NCI-H2107 (cell line): ENCODE data around the gene OR2F2.

Experiments
- DNase-seq: peaks from one replicate; lab custom pipeline; 2025; lab: John Stamatoyannopoulos, UW

OR2F2 gene

GRCh38 chr7:143914938-143915652 is 19.9 kb upstream of the OR2F2 start:
- no peak for DNase-seq

GRCh38 chr7:143924851-143925250 is 10.2 kb upstream of the OR2F2 start:
- DNase-seq = no peak

- DNase-seq = no peak
Measured at GRCh38 chr7:143929224-143929920, 5.7 kb upstream of the OR2F2 start.

GRCh38 chr7:143931739-143932138 is 3.3 kb upstream of the OR2F2 start:
- no peak for DNase-seq

GRCh38 chr7:143936087-143937009 is 1.3 kb downstream of the OR2F2 start:
- no peak for DNase-seq

GRCh38 chr7:143938379-143939243 is 3.6 kb downstream of the OR2F2 start:
- DNase-seq = no peak

- no peak for DNase-seq
Measured at GRCh38 chr7:143945423-143945822, 10.4 kb downstream of the OR2F2 start.

GRCh38 chr7:143947111-143947510 is 12.1 kb downstream of the OR2F2 start:
- DNase-seq = no peak

GRCh38 chr7:143948733-143949132 is 13.7 kb downstream of the OR2F2 start:
- DNase-seq = no peak

GRCh38 chr7:143953421-143953820 is 18.4 kb downstream of the OR2F2 start:
- DNase-seq = no peak

- DNase-seq = no peak
Measured at GRCh38 chr7:143954135-143954534, 19.1 kb downstream of the OR2F2 start.

- no peak for DNase-seq
Measured at GRCh38 chr7:143954544-143954943, 19.5 kb downstream of the OR2F2 start, which contains the start of gene OR2F1. Gene OR2F1, plus strand, starts transcription at chr7:143954844. Its CDS starts 5,127 bp downstream, at chr7:143959971.

GRCh38 chr7:143958781-143959180 is 23.7 kb downstream of the OR2F2 start:
- no peak for DNase-seq

- no peak for DNase-seq
Measured at GRCh38 chr7:143960813-143961610, 26.0 kb downstream of the OR2F2 start.

- DNase-seq = no peak
Measured at GRCh38 chr7:143965280-143965679, 30.2 kb downstream of the OR2F2 start.

- DNase-seq = no peak
Measured at GRCh38 chr7:143967398-143967797, 32.4 kb downstream of the OR2F2 start.

- DNase-seq = no peak
Measured at GRCh38 chr7:143973870-143974416, 38.9 kb downstream of the OR2F2 start.

GRCh38 chr7:143974459-143974858 is 39.4 kb downstream of the OR2F2 start:
- no peak for DNase-seq

- no peak for DNase-seq
Measured at GRCh38 chr7:143975617-143976016, 40.6 kb downstream of the OR2F2 start.

GRCh38 chr7:143978585-143978984 is 43.6 kb downstream of the OR2F2 start:
- DNase-seq = no peak
